Parathyroid adenoma (tissue), 2 donors: ENCODE data around the gene AKAP17A.
"Not testable (repeated sequence)": the region's sequence is repeated elsewhere in the genome, so short reads cannot be mapped to it uniquely, and the experiment has no call there.

Experiments
- H2AFZ ChIP-seq: fragments of 300-600 bp; sonication (generic); one replicate; pipeline ENCODE4 v1.7.0; 2017; ENCODE audit warnings: antibody characterized with exemption, mild to moderate bottlenecking
- H3K27ac ChIP-seq: fragments of 300-600 bp; sonication (generic); one replicate; pipeline ENCODE4 v1.7.0; 2017
- H3K27me3 ChIP-seq: fragments of 300-600 bp; sonication (generic); one replicate; pipeline ENCODE4 v1.7.0; 2017; ENCODE audit warnings: low read length; ENCODE audit not compliant: control insufficient read depth, insufficient read depth
- H3K36me3 ChIP-seq: fragments of 300-600 bp; sonication (generic); one replicate; pipeline ENCODE4 v1.7.0; 2017; ENCODE audit warnings: low read length; ENCODE audit not compliant: control insufficient read depth, insufficient read depth
- H3K4me1 ChIP-seq: fragments of 300-600 bp; sonication (generic); one replicate; pipeline ENCODE4 v1.7.0; 2017; ENCODE audit warnings: control low read depth
- H3K4me2 ChIP-seq: fragments of 300-600 bp; sonication (generic); one replicate; pipeline ENCODE4 v1.7.0; 2017; ENCODE audit warnings: low read length
- H3K4me3 ChIP-seq: fragments of 300-600 bp; sonication (generic); one replicate; pipeline ENCODE4 v1.7.0; 2017; ENCODE audit warnings: low read depth, low read length
- H3K79me2 ChIP-seq: fragments of 300-600 bp; sonication (generic); one replicate; pipeline ENCODE4 v1.7.0; 2017; ENCODE audit warnings: control low read depth
- H3K9ac ChIP-seq: fragments of 300-600 bp; sonication (generic); one replicate; pipeline ENCODE4 v1.7.0; 2017; ENCODE audit warnings: mild to moderate bottlenecking
- H3K9me3 ChIP-seq: fragments of 300-600 bp; sonication (generic); one replicate; pipeline ENCODE4 v1.7.0; 2017; ENCODE audit warnings: low read length; ENCODE audit not compliant: control insufficient read depth
- TF ChIP-seq, protein P1 (sequence below): fragments of 300-600 bp; sonication (generic); IDR thresholded peaks from one replicate; pipeline ENCODE4 v1.7.0; 2017; ENCODE audit warnings: antibody characterized with exemption, mild to moderate bottlenecking
- donor health status: primary hyperparathyroidism.

The AKAP17A gene

DNA sequence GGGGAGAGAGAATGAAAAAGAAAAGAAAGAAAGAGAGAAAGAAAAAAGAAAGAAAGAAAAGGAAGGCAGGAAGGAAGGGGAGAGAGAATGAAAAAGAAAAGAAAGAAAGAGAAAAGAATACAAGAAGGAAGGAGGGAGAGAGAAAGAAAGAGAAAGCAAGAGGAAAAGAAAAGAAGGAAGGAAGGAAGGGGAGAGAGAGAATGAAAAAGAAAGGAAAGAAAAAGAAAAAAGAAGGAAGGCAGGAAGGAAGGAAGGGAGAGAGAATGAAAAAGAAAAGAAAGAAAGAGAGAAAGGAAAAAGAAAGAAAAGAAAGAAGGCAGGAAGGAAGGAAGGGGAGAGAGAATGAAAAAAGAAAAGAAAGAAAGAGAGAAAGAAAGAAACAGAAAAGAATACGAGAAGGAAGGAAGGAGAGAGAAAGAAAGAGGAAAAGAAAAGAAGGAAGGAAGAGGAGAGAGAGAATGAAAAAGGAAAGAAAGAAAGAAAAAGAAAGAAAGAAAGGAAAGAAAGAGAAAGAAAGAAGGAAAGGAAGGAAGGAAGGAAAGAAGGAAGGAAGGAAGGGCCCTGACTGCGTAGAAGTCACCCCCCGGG lies 39.4 kb upstream of the AKAP17A start:
- H3K4me1 ChIP-seq = no peaks in the 10 kb centered on the region
- H3K79me2 ChIP-seq = no peaks in the 10 kb centered on the region
- H3K27ac ChIP-seq = no peak overlapping the region
- no peaks in the 10 kb centered on the region for H3K27me3 ChIP-seq
- no peak overlapping the region for H3K9ac ChIP-seq
- TF ChIP-seq, protein P1, sequence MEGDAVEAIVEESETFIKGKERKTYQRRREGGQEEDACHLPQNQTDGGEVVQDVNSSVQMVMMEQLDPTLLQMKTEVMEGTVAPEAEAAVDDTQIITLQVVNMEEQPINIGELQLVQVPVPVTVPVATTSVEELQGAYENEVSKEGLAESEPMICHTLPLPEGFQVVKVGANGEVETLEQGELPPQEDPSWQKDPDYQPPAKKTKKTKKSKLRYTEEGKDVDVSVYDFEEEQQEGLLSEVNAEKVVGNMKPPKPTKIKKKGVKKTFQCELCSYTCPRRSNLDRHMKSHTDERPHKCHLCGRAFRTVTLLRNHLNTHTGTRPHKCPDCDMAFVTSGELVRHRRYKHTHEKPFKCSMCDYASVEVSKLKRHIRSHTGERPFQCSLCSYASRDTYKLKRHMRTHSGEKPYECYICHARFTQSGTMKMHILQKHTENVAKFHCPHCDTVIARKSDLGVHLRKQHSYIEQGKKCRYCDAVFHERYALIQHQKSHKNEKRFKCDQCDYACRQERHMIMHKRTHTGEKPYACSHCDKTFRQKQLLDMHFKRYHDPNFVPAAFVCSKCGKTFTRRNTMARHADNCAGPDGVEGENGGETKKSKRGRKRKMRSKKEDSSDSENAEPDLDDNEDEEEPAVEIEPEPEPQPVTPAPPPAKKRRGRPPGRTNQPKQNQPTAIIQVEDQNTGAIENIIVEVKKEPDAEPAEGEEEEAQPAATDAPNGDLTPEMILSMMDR = no peak
- H3K9me3 ChIP-seq = no peaks in the 10 kb centered on the region
- no peak overlapping the region for H3K4me2 ChIP-seq
- H3K36me3 ChIP-seq = no peaks in the 10 kb centered on the region
- H2AFZ ChIP-seq = no peak overlapping the region
- no peak overlapping the region for H3K4me3 ChIP-seq

DNA sequence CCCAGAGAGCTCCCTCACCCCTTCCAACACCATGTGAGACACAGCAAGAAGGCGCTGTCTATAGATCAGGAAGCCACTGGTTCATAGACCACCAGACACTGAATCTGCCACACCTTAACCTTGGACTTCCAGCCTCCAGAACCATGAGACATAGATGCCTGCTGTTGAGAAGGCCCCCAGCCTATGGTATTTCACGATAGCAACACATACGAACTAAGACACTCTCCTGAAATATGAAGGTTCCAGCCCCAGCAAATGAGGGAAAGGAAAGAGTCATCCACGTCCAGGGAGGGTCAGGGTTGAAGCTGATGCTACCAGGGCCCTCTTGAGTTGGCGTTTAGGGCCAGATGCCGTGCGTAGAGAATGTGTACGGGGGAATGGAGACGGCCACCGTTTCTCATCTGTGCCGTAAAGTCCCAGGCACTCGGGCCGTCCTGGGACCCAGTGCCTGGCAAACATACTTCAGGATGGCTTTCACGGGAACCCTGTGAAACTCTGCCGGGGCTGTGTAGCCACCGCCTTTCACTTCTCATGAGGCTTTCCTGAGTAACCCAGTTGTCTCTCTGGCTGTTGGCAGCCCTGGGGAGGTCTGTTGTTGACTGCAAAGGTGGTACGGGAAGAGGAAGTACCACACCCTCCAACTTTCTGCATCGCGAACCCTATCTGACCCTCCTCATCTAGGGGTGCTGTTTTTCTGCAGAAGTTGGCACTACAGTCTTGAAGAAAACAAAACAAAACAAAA lies 36.8 kb upstream of the AKAP17A start:
- TF ChIP-seq, protein P1 = no peak

DNA sequence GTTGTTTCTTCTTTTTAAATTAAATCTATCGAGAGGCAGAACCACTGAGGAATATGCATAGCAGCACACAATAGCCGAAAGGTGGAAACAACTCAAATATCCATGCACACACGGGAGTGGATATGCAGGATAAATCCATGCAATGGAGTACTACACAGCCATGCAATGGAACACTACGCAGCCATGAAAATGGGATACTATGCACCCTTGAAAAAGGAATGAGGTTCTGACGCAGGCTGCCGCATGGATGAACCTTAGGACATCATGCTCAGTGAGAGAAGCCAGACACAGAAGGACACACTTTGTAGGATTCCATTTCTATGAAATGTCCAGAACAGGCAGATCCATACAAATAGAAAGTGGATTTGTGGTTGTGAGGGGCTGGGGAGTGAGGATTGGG lies 36.0 kb upstream of the AKAP17A start:
- TF ChIP-seq, protein P1 = no peak
- H3K27me3 ChIP-seq = no peaks in the 10 kb centered on the region
- no peaks in the 10 kb centered on the region for H3K9me3 ChIP-seq
- no peaks in the 10 kb centered on the region for H3K79me2 ChIP-seq
- H3K4me2 ChIP-seq = no peak overlapping the region
- no peak overlapping the region for H3K4me3 ChIP-seq
- no peak overlapping the region for H3K27ac ChIP-seq
- H3K9ac ChIP-seq = no peak overlapping the region
- no peak overlapping the region for H2AFZ ChIP-seq
- H3K36me3 ChIP-seq = no peaks in the 10 kb centered on the region
- no peaks in the 10 kb centered on the region for H3K4me1 ChIP-seq

More for the DNA sequence above, 36.8 kb upstream of the AKAP17A start:
- no peaks in the 10 kb centered on the region for H3K27me3 ChIP-seq
- H3K9ac ChIP-seq = no peak overlapping the region
- no peaks in the 10 kb centered on the region for H3K79me2 ChIP-seq
- no peak overlapping the region for H3K4me3 ChIP-seq
- H2AFZ ChIP-seq = no peak overlapping the region
- peak overlapping the region; percentile 57 for H3K27ac ChIP-seq
- no peaks in the 10 kb centered on the region for H3K4me1 ChIP-seq
- H3K9me3 ChIP-seq = no peaks in the 10 kb centered on the region
- H3K4me2 ChIP-seq = no peak overlapping the region
- no peaks in the 10 kb centered on the region for H3K36me3 ChIP-seq

DNA sequence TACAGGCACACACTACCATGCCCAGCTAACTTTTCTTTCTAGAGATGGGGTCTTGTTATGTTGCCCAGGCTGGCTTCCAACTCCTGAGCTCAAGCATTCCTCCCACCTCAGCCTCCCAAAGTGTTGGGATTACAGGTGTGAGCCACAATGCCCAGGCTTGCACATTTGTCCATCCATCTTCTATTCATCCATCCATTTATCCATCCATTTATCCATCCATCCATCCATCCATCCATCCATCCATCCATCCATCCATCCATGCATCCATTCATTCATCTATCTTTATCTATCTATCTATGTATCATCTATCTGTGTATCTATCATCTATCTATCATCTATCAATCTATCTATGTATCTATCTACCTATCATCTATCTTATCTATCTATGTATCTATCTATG lies 34.0 kb upstream of the AKAP17A start:
- not testable (repeated sequence) for H3K4me2 ChIP-seq, H3K9me3 ChIP-seq, H3K27ac ChIP-seq, H3K36me3 ChIP-seq, H2AFZ ChIP-seq, H3K4me3 ChIP-seq, H3K79me2 ChIP-seq, H3K27me3 ChIP-seq, H3K9ac ChIP-seq, H3K4me1 ChIP-seq

DNA sequence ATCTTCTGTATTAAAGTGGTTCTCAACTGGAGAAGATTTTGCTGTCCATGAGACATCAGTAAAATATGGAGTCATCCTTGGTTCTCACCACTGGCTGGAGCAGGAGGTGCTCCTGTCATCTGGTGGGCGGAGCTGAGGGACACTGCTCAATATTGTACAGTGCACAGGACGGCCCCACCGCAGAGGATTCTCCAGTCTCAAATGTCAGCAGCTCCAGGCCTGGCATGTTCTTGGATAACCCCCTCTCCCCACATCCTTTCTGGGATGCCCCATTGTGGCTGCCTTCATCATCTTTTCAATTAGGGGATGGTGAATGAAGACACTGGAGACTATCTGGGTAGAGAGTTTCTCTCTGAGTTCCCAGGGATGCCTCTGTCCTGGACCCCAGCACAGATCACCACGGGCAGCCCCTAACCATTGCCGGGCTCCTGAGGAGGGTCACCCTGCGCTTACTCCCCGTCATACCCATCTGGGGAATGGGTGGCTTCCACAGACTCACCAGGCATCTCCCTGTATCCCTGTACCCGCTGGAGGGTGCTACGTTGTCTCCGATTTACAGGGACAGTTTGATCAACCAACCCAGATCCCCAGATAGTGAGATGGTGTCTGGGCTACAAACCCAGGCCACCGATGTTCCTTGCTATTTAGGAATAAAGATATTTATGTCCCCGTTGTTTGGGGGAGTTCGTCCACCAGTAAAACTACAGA lies 32.5 kb upstream of the AKAP17A start:
- TF ChIP-seq, protein P1 = no peak

More for the DNA sequence above, 32.5 kb upstream of the AKAP17A start:
- Histone ChIP-seq H3K4me3 (no peak overlapping the region), H3K9me3 (no peaks in the 10 kb centered on the region), H3K36me3 (no peaks in the 10 kb centered on the region), H3K4me2 (no peak overlapping the region), H3K79me2 (no peaks in the 10 kb centered on the region), H3K4me1 (no peaks in the 10 kb centered on the region), H3K9ac (no peak overlapping the region), H2AFZ (no peak overlapping the region), H3K27ac (no peak overlapping the region), H3K27me3 (no peaks in the 10 kb centered on the region)
